PC-9 (cell line): ENCODE results near the gene SYTL2. TPM values are rescaled to one million over a fixed set of nuclear protein-coding genes. Genes with fewer than 3 reads are reported as not detected.

Source experiments
- BruUV-seq: library from RNA; stranded (reverse); fragments of 400-500 nt; replicated peaks from 2 replicates; lab custom pipeline; 2021; lab: Mats Ljungman, UMichigan
- CTCF ChIA-PET: fragments of 300-600 bp; sonication (Branson Sonifier 250); formaldehyde crosslinking; loops from one replicate; lab custom pipeline; 2022; ENCODE audit warnings: antibody characterized with exemption; lab: Charles Lee
- POLR2A ChIA-PET: fragments of 300-600 bp; sonication (Branson Sonifier 250); formaldehyde crosslinking; loops from one replicate; lab custom pipeline; 2022; ENCODE audit warnings: antibody characterized with exemption; ENCODE audit not compliant: unreplicated experiment; lab: Charles Lee
- DNase-seq, 2 experiments: peaks; one replicate each; pipeline versions ENCODE4 v3.0.0 to v3.0.0-alpha.2; 2015 to 2022; ENCODE audit warnings: mixed read lengths in 1 of 2
- H2AFZ ChIP-seq: fragments of 200-600 bp; sonication (generic); 2 replicates; pipeline ENCODE4 v1.8.1; 2017; ENCODE audit warnings: antibody characterized with exemption
- H3F3A ChIP-seq: fragments of 200-600 bp; sonication (generic); 2 replicates; pipeline ENCODE4 v1.8.1; 2017; ENCODE audit warnings: antibody characterized with exemption, mild to moderate bottlenecking, low read depth; ENCODE audit not compliant: insufficient read depth
- H3K27ac ChIP-seq: fragments of 200-600 bp; sonication (generic); 2 replicates; pipeline ENCODE4 v1.6.1; 2016; ENCODE audit warnings: mixed run types
- H3K27me3 ChIP-seq: fragments of 200-600 bp; sonication (generic); 2 replicates; pipeline ENCODE4 v1.6.1; 2016; ENCODE audit warnings: low read depth, mixed run types; ENCODE audit not compliant: insufficient read depth
- H3K36me3 ChIP-seq: fragments of 200-600 bp; sonication (generic); 2 replicates; pipeline ENCODE4 v1.6.1; 2016; ENCODE audit warnings: low read depth, mixed run types
- H3K4me1 ChIP-seq: fragments of 200-600 bp; sonication (generic); replicated peaks from 2 replicates; pipeline ENCODE4 v1.6.1; 2016; ENCODE audit warnings: mixed run types; ENCODE audit not compliant: insufficient read depth
- H3K4me2 ChIP-seq: fragments of 200-600 bp; sonication (generic); 2 replicates; pipeline ENCODE4 v1.6.1; 2017; ENCODE audit warnings: mixed run types
- H3K4me3 ChIP-seq: fragments of 200-600 bp; sonication (generic); 2 replicates; pipeline ENCODE4 v1.6.1; 2016; ENCODE audit warnings: mixed run types
- H3K79me2 ChIP-seq: fragments of 200-600 bp; sonication (generic); 2 replicates; pipeline ENCODE4 v1.6.1; 2017; ENCODE audit warnings: low read depth, mixed run types
- H3K9me2 ChIP-seq: fragments of 200-600 bp; sonication (generic); 2 replicates; pipeline ENCODE4 v1.8.1; 2017; ENCODE audit warnings: mild to moderate bottlenecking; ENCODE audit not compliant: insufficient read depth
- H3K9me3 ChIP-seq: fragments of 200-600 bp; sonication (generic); 2 replicates; pipeline ENCODE4 v1.8.1; 2016; ENCODE audit warnings: low read depth; ENCODE audit not compliant: insufficient read depth
- H4K20me1 ChIP-seq: fragments of 200-600 bp; sonication (generic); 2 replicates; pipeline ENCODE4 v1.8.1; 2017; ENCODE audit not compliant: insufficient read depth
- CTCF ChIP-seq: fragments of 200-600 bp; sonication (generic); conservative IDR thresholded peaks from 2 replicates; pipeline ENCODE4 v1.6.1; 2017; ENCODE audit warnings: mixed run types, antibody characterized with exemption, mild to moderate bottlenecking, moderate library complexity
- EZH2 ChIP-seq: fragments of 200-600 bp; sonication (generic); IDR thresholded peaks from 2 replicates; pipeline ENCODE4 v1.8.0; 2017; ENCODE audit warnings: antibody characterized with exemption, low read depth
- intact Hi-C: fragments of 100-400 bp; cut with micrococcal nuclease; formaldehyde crosslinking; loops from one replicate; pipeline ENCODE4 v1.10.0; 2022; ENCODE audit not compliant: unreplicated experiment
- total RNA-seq: library from RNA; stranded (reverse); gene quantifications from 2 replicates; pipeline ENCODE4 v1.2.3, GENCODE V29; 2021

SYTL2 gene
- total RNA-seq, 1 experiment from 2014 or later = 13.3 TPM

GRCh38 chr11:85710917-85711316, 100.0 kb downstream of the SYTL2 start:
- intact Hi-C loops = no loop called here
- Histone ChIP-seq H3K4me1 (no peaks in the 10 kb centered on the region), H3K27me3 (no peaks in the 10 kb centered on the region), H3K9me3 (no peaks in the 10 kb centered on the region), H3K79me2 (no peaks in the 10 kb centered on the region), H3F3A (0 out of 2 replicates have a peak, but pooled peaks cover 5% of the 10 kb centered on the region), H3K4me2 (no peak overlapping the region), H3K36me3 (no peaks in the 10 kb centered on the region), H3K9me2 (no peaks in the 10 kb centered on the region), H3K4me3 (no peak overlapping the region), H2AFZ (no peak overlapping the region), H3K27ac (no peak overlapping the region), H4K20me1 (no peaks in the 10 kb centered on the region)
- no TSS peak for BruUV-seq
- DNase-seq = no peak
- POLR2A ChIA-PET = no interaction called here
- CTCF ChIA-PET = no interaction called here
- TF ChIP-seq CTCF (no peak), EZH2 (no peak)

- DNase-seq = no peak
- intact Hi-C loops = no loop called here
- Histone ChIP-seq H3K27ac (no peak overlapping the region), H3K4me3 (no peak overlapping the region), H3K36me3 (no peaks in the 10 kb centered on the region), H3F3A (0 out of 2 replicates have a peak, but pooled peaks cover 5% of the 10 kb centered on the region), H3K4me1 (no peaks in the 10 kb centered on the region), H3K79me2 (no peaks in the 10 kb centered on the region), H4K20me1 (no peaks in the 10 kb centered on the region), H2AFZ (no peak overlapping the region), H3K9me2 (no peaks in the 10 kb centered on the region), H3K9me3 (no peaks in the 10 kb centered on the region), H3K4me2 (no peak overlapping the region), H3K27me3 (no peaks in the 10 kb centered on the region)
- BruUV-seq = no TSS peak
- CTCF ChIA-PET = no interaction called here
- POLR2A ChIA-PET = no interaction called here
- TF ChIP-seq CTCF (no peak), EZH2 (no peak)
These were observed 100.8 kb downstream of the SYTL2 start for GRCh38 chr11:85709941-85710702.

- BruUV-seq = no TSS peak
- CTCF ChIA-PET = no interaction called here
- Histone ChIP-seq H3K9me3 (no peaks in the 10 kb centered on the region; the same call in 1 of the 2 replicates), H2AFZ (no peak overlapping the region), H3K9me2 (no peaks in the 10 kb centered on the region), H3K27me3 (no peaks in the 10 kb centered on the region), H3K36me3 (no peaks in the 10 kb centered on the region; the same call in 1 of the 2 replicates), H3K4me3 (no peak overlapping the region), H3F3A (0 out of 2 replicates have a peak, but pooled peaks cover 5% of the 10 kb centered on the region), H3K27ac (no peak overlapping the region), H3K4me2 (no peak overlapping the region), H3K4me1 (no peaks in the 10 kb centered on the region), H4K20me1 (no peaks in the 10 kb centered on the region), H3K79me2 (no peaks in the 10 kb centered on the region)
- POLR2A ChIA-PET = no interaction called here
- intact Hi-C loops = no loop called here
- no peak for TF ChIP-seq EZH2
- TF ChIP-seq CTCF = no peak
- DNase-seq = no peak
These were observed 105.1 kb downstream of the SYTL2 start for GRCh38 chr11:85705800-85706199.
